Measurements from ENCODE around the gene NT5DC3.

NT5DC3 gene

GRCh38 chr12:103780992-103781391 is 60.0 kb downstream of the NT5DC3 start:
- H3K4me1 ChIP-seq (ENCODE audit: insufficient read depth, low read length, poor library complexity, severe bottlenecking): no peaks in the 10 kb centered on the region
- H2AFZ ChIP-seq (ENCODE audit: low read length): no peak overlapping the region
- no peak overlapping the region for H3K9ac ChIP-seq (ENCODE audit: low read depth, low read length, poor library complexity, severe bottlenecking)
- H3K27me3 ChIP-seq (ENCODE audit: insufficient read depth, low read length, poor library complexity, severe bottlenecking): no peaks in the 10 kb centered on the region
- H3K79me2 ChIP-seq (ENCODE audit: insufficient read depth, low read length): no peaks in the 10 kb centered on the region
- H3K9me3 ChIP-seq (ENCODE audit: insufficient read depth, low read depth, low read length): no peaks in the 10 kb centered on the region
- no peak overlapping the region for H3K4me2 ChIP-seq (ENCODE audit: low read depth, low read length, poor library complexity, severe bottlenecking)
- no peaks in the 10 kb centered on the region for H3F3A ChIP-seq (ENCODE audit: low read depth)
- H3K4me3 ChIP-seq (ENCODE audit: low read length, poor library complexity, severe bottlenecking): no peak overlapping the region
- no peaks in the 10 kb centered on the region for H3K9me2 ChIP-seq (replicated peaks; ENCODE audit: low read depth, low read length)
- no peak for TF ChIP-seq CTCF (conservative IDR thresholded peaks at IDR 0.05; ENCODE audit: low read length)
- no peaks in the 10 kb centered on the region for H4K20me1 ChIP-seq (ENCODE audit: insufficient read depth, low read length, poor library complexity, severe bottlenecking)
- no peaks in the 10 kb centered on the region; the same call in 1 of the 2 replicates for H3K36me3 ChIP-seq (ENCODE audit: insufficient read depth, low read length)

GRCh38 chr12:103780093-103780440 is 61.0 kb downstream of the NT5DC3 start:
- Histone ChIP-seq H3K4me3 (ENCODE audit: low read length, poor library complexity, severe bottlenecking) (no peak overlapping the region), H3K9me3 (ENCODE audit: insufficient read depth, low read depth, low read length) (no peaks in the 10 kb centered on the region), H3K27me3 (ENCODE audit: insufficient read depth, low read length, poor library complexity, severe bottlenecking) (no peaks in the 10 kb centered on the region), H2AFZ (ENCODE audit: low read length) (no peak overlapping the region), H4K20me1 (ENCODE audit: insufficient read depth, low read length, poor library complexity, severe bottlenecking) (no peaks in the 10 kb centered on the region), H3K36me3 (ENCODE audit: insufficient read depth, low read length) (no peaks in the 10 kb centered on the region; the same call in 1 of the 2 replicates), H3F3A (ENCODE audit: low read depth) (no peaks in the 10 kb centered on the region), H3K9ac (ENCODE audit: low read depth, low read length, poor library complexity, severe bottlenecking) (no peak overlapping the region), H3K4me1 (ENCODE audit: insufficient read depth, low read length, poor library complexity, severe bottlenecking) (no peaks in the 10 kb centered on the region), H3K9me2 (replicated peaks; ENCODE audit: low read depth, low read length) (no peaks in the 10 kb centered on the region), H3K4me2 (ENCODE audit: low read depth, low read length, poor library complexity, severe bottlenecking) (no peak overlapping the region), H3K79me2 (ENCODE audit: insufficient read depth, low read length) (no peaks in the 10 kb centered on the region)
- TF ChIP-seq CTCF (conservative IDR thresholded peaks at IDR 0.05; ENCODE audit: low read length): no peak
- no peak for TF ChIP-seq EZH2phosphoT487 (IDR thresholded peaks at IDR 0.05; ENCODE audit: borderline replicate concordance)

GRCh38 chr12:103779410-103780092 is 61.5 kb downstream of the NT5DC3 start:
- Histone ChIP-seq H3K9me3 (ENCODE audit: insufficient read depth, low read depth, low read length) (no peaks in the 10 kb centered on the region), H4K20me1 (ENCODE audit: insufficient read depth, low read length, poor library complexity, severe bottlenecking) (no peaks in the 10 kb centered on the region), H2AFZ (ENCODE audit: low read length) (no peak overlapping the region), H3K27me3 (ENCODE audit: insufficient read depth, low read length, poor library complexity, severe bottlenecking) (no peaks in the 10 kb centered on the region), H3F3A (ENCODE audit: low read depth) (no peaks in the 10 kb centered on the region), H3K9ac (ENCODE audit: low read depth, low read length, poor library complexity, severe bottlenecking) (no peak overlapping the region), H3K36me3 (ENCODE audit: insufficient read depth, low read length) (no peaks in the 10 kb centered on the region; the same call in 1 of the 2 replicates), H3K4me3 (ENCODE audit: low read length, poor library complexity, severe bottlenecking) (no peak overlapping the region), H3K4me1 (ENCODE audit: insufficient read depth, low read length, poor library complexity, severe bottlenecking) (no peaks in the 10 kb centered on the region), H3K9me2 (replicated peaks; ENCODE audit: low read depth, low read length) (no peaks in the 10 kb centered on the region), H3K79me2 (ENCODE audit: insufficient read depth, low read length) (no peaks in the 10 kb centered on the region), H3K4me2 (ENCODE audit: low read depth, low read length, poor library complexity, severe bottlenecking) (no peak overlapping the region)
- no peak for TF ChIP-seq CTCF (conservative IDR thresholded peaks at IDR 0.05; ENCODE audit: low read length)
- TF ChIP-seq EZH2phosphoT487 (IDR thresholded peaks at IDR 0.05; ENCODE audit: borderline replicate concordance): no peak

Measured in Loucy (cell line).